Lower leg skin (tissue), 3 donors: ENCODE measurements around the gene DENND1A.

Source experiments
- CTCF ChIP-seq, 3 donors: fragments of 450-650 bp; IDR thresholded peaks; one replicate each; pipeline ENCODE4 v1.5.1; 2016; ENCODE audit warnings: antibody characterized with exemption in 3 of 3, mild to moderate bottlenecking in 3 of 3, moderate library complexity in 2 of 3
- POLR2A ChIP-seq, 2 donors: fragments of 450-650 bp; IDR thresholded peaks; one replicate each; pipeline ENCODE4 v1.6.1; 2016 to 2017; ENCODE audit warnings: antibody characterized with exemption in 2 of 2, mild to moderate bottlenecking in 1 of 2, moderate library complexity in 1 of 2

- no peak for TF ChIP-seq POLR2A (IDR thresholded peaks at IDR 0.05)
- TF ChIP-seq CTCF (IDR thresholded peaks at IDR 0.05) = no peak
These were observed 478.9 kb downstream of the DENND1A start for GRCh38 chr9:123450996-123451395.
